Activated naive CD8-positive, alpha-beta T cell treated with anti-CD3 and anti-CD28 coated beads, Interleukin-2, amount 10 ng/mL, durations not matched to agents 7 days and 5 days (primary cell): Measurements from ENCODE around the gene ARMC3. TPM values are rescaled to one million over a fixed set of nuclear protein-coding genes. Genes with fewer than 3 reads are reported as not detected.

Source experiments
- total RNA-seq, 2 experiments: library from RNA; stranded (reverse); gene quantifications; one replicate each; pipeline ENCODE4 v1.2.3, GENCODE V29; 2021

Gene ARMC3
- total RNA-seq, 2 experiments from 2014 or later: not detected

Other genes with a start within 250 kb of the ARMC3 start
- 100 to 1,000 TPM; 179 to 199 TPM for gene PIP4K2A, start 213.5 kb upstream of the ARMC3 start, total RNA-seq
- gene MSRB2, start 167.5 kb downstream of the ARMC3 start, total RNA-seq: 10 to 100 TPM; 11.1 to 12.1 TPM